OCI-LY7 (cell line): ENCODE measurements around the gene NDUFB10. TPM values are rescaled to one million over a fixed set of nuclear protein-coding genes. Genes with fewer than 3 reads are reported as not detected.
A peak's percentile ranks its signal among the peaks of the same experiment; 100 is the strongest.

ENCODE experiments used
- BruUV-seq: library from RNA; stranded (reverse); fragments of 400-500 nt; replicated peaks from 2 replicates; lab custom pipeline; 2021; lab: Mats Ljungman, UMichigan
- CTCF ChIA-PET: fragments of 300-600 bp; sonication (Branson Sonifier 250); formaldehyde crosslinking; loops from one replicate; lab custom pipeline; 2022; ENCODE audit warnings: antibody characterized with exemption; ENCODE audit not compliant: unreplicated experiment; lab: Charles Lee
- POLR2A ChIA-PET: fragments of 300-600 bp; sonication (Branson Sonifier 250); formaldehyde crosslinking; loops from one replicate; lab custom pipeline; 2022; ENCODE audit warnings: antibody characterized with exemption; lab: Charles Lee
- DNase-seq: peaks from one replicate; pipeline ENCODE4 v3.0.0-alpha.2; 2015; ENCODE audit warnings: low spot score
- H2AFZ ChIP-seq: fragments of 200-600 bp; sonication (generic), shearing (Covaris generic); 2 replicates; pipeline ENCODE4 v1.6.1; 2014; ENCODE audit warnings: mild to moderate bottlenecking, antibody characterized with exemption, low read length, moderate library complexity
- H3K27ac ChIP-seq: fragments of 200-600 bp; sonication (generic); 2 replicates; pipeline ENCODE4 v1.5.1; 2014; ENCODE audit warnings: mixed run types, low read depth, mild to moderate bottlenecking, moderate library complexity, low read length, inconsistent platforms; ENCODE audit not compliant: poor library complexity, severe bottlenecking
- H3K36me3 ChIP-seq: fragments of 200-600 bp; sonication (generic); 2 replicates; pipeline ENCODE4 v1.6.1; 2014; ENCODE audit warnings: mild to moderate bottlenecking, antibody characterized with exemption, low read length, moderate library complexity, mixed read lengths; ENCODE audit not compliant: insufficient read depth
- H3K4me1 ChIP-seq: fragments of 200-600 bp; sonication (generic); 2 replicates; pipeline ENCODE4 v1.5.1; 2014; ENCODE audit warnings: mild to moderate bottlenecking, low read length; ENCODE audit not compliant: insufficient read depth, poor library complexity, severe bottlenecking
- H3K4me2 ChIP-seq: fragments of 200-600 bp; sonication (generic); 2 replicates; pipeline ENCODE4 v1.6.1; 2014; ENCODE audit warnings: mild to moderate bottlenecking, low read length
- H3K4me3 ChIP-seq: fragments of 200-600 bp; sonication (generic); 2 replicates; pipeline ENCODE4 v1.5.1; 2014; ENCODE audit warnings: mild to moderate bottlenecking, low read depth, low read length; ENCODE audit not compliant: poor library complexity, severe bottlenecking
- H3K79me2 ChIP-seq: fragments of 200-600 bp; sonication (generic); 2 replicates; pipeline ENCODE4 v1.6.1; 2016; ENCODE audit warnings: low read depth, mild to moderate bottlenecking, low read length, moderate library complexity, mixed read lengths; ENCODE audit not compliant: insufficient read depth
- H3K9me2 ChIP-seq: fragments of 200-600 bp; sonication (generic); 2 replicates; pipeline ENCODE4 v1.6.1; 2016; ENCODE audit warnings: mild to moderate bottlenecking, low read length, mixed read lengths; ENCODE audit not compliant: insufficient read depth
- H3K9me3 ChIP-seq: fragments of 200-600 bp; sonication (generic); 2 replicates; pipeline ENCODE4 v1.6.1; 2014; ENCODE audit warnings: mild to moderate bottlenecking, mixed run types, low read length, mixed read lengths
- H4K20me1 ChIP-seq: fragments of 200-600 bp; sonication (generic); 2 replicates; pipeline ENCODE4 v1.6.1; 2014; ENCODE audit warnings: mild to moderate bottlenecking, antibody characterized with exemption, low read length, moderate library complexity, mixed read lengths; ENCODE audit not compliant: insufficient read depth
- EZH2phosphoT487 ChIP-seq: fragments of 200-600 bp; sonication (generic); IDR thresholded peaks from 2 replicates; pipeline ENCODE4 v1.6.1; 2018; ENCODE audit warnings: low read depth, borderline replicate concordance, mild to moderate bottlenecking, mixed run types, antibody characterized with exemption, low read length, moderate library complexity, mixed read lengths
- intact Hi-C: fragments of 100-400 bp; cut with micrococcal nuclease; formaldehyde crosslinking; loops from one replicate; pipeline ENCODE4 v1.10.0; 2022; ENCODE audit not compliant: unreplicated experiment
- small RNA-seq: library from RNA; depleted of rRNA; stranded (forward); fragments of <200 nt; gene quantifications from one replicate; pipeline ENCODE3, GENCODE V24; 2014
- total RNA-seq, 2 experiments: library from RNA; depleted of rRNA in 1 of 2; stranded (reverse); fragments of >200 nt in 1 of 2; shearing (Covaris generic) in 1 of 2; gene quantifications; 2 replicates each; pipeline ENCODE4 v1.2.3, GENCODE V29; 2014 to 2022
- TF ChIP-seq, protein P1 (sequence below): fragments of 200-600 bp; sonication (generic); conservative IDR thresholded peaks from 2 replicates; pipeline ENCODE4 v1.5.1; 2014; ENCODE audit warnings: mild to moderate bottlenecking, antibody characterized with exemption, low read length, moderate library complexity, mixed read lengths

Gene NDUFB10
- total RNA-seq, 2 experiments from 2014 or later = 201 to 240 TPM

DNA sequence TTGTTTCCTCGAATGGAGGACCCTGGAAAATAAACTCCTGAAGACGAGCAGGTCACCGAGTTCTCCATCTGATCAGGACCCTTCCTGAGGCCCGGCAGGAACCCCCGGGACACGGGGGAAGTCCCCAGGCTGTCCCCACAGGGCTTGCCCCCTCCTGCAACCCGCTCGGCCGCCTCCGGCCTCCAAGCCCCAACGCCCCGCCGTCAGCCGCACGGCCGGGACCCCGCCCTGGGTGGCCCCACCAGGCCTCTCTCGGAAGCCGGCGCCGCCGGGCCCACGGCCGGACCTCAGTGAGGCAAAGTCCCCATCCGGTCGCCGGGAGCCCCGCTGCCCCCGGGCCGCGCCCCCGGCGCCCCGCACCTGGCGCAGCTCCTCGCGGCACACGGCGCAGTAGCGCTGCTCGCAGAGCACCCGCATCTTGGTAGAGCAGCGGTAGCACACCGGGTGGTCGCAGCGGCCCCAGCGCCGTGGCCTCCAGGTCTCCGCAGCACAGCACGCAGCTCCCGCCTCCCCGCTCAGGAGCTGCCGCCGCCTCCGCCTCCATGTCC lies 49.9 kb downstream of the NDUFB10 start:
- Histone ChIP-seq H3K4me3 (peak overlapping the region; percentile 93), H3K9me2 (no peaks in the 10 kb centered on the region), H3K4me1 (peaks cover 32% of the 10 kb centered on the region), H3K79me2 (peaks cover 42% of the 10 kb centered on the region), H3K4me2 (peak overlapping the region; percentile 98), H3K36me3 (peaks cover 14% of the 10 kb centered on the region; the same call in 1 of the 2 replicates), H3K27ac (peak overlapping the region; percentile 62), H3K9me3 (no peaks in the 10 kb centered on the region), H4K20me1 (peaks cover 10% of the 10 kb centered on the region; the same call in 1 of the 2 replicates), H2AFZ (no peak overlapping the region)
- BruUV-seq = no TSS peak
- TF ChIP-seq, protein P1, sequence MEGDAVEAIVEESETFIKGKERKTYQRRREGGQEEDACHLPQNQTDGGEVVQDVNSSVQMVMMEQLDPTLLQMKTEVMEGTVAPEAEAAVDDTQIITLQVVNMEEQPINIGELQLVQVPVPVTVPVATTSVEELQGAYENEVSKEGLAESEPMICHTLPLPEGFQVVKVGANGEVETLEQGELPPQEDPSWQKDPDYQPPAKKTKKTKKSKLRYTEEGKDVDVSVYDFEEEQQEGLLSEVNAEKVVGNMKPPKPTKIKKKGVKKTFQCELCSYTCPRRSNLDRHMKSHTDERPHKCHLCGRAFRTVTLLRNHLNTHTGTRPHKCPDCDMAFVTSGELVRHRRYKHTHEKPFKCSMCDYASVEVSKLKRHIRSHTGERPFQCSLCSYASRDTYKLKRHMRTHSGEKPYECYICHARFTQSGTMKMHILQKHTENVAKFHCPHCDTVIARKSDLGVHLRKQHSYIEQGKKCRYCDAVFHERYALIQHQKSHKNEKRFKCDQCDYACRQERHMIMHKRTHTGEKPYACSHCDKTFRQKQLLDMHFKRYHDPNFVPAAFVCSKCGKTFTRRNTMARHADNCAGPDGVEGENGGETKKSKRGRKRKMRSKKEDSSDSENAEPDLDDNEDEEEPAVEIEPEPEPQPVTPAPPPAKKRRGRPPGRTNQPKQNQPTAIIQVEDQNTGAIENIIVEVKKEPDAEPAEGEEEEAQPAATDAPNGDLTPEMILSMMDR = no peak
- TF ChIP-seq EZH2phosphoT487 = no peak
- intact Hi-C loops = loop anchor here (2.0 kb wide), 1 partner anchor 66 kb away; the partner anchor contains the start of gene MSRB1
- DNase-seq = peak; percentile 45
- ChIA-PET POLR2A (interaction anchor here (0.9 to 1.1 kb wide), 3 partner anchors 37 to 146 kb away, joined by 3 to 4 read pairs (median 3); partner anchors contain the start of genes TBL3 and TRAF7), CTCF (no interaction called here)

DNA sequence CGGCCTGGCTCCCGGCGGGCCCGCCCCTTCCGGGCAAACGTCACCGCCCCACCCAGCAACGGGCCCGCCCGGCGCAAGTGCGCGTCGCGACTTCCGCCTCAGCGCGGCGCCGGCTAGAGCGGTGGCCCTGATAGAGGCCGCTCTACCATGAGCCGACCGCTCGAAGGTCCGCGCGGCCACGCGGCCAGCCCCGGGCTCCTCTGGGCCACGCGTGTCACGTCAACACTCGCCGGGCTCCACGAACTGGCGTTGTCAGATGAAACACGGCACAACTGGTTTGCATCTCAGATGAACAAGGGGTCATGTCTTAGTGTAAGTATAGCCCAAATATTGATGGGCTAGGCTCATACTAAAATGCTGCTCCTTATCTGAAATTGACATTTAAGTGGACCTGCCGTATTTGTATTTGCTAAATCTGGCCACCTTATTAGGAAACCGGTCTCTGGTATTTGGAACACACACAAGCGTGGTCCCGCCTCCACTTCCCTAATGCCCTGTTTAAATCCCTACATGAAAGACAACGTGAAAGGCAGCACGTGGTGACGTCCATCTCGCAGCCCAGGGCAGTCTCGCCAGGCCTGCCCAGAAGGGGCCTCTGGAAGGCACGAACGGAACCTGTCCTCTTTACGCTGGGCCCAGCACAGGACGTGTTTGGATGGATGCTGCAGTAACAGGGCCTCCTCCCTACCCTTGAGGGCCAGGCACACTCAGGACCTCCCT lies 50.6 kb downstream of the NDUFB10 start, which contains the start of gene ZNF598:
ZNF598 (minus strand) TSS at position 31 of the 720 bp plus-strand sequence.
- ChIA-PET CTCF (no interaction called here), POLR2A (no interaction called here)
- Histone ChIP-seq H3K4me3 (peak within 1 kb of the TSS; percentile 93), H3K27ac (peak within 1 kb of the TSS; percentile 66), H3K9me3 (no peaks in the 10 kb centered on the region), H2AFZ (peak within 1 kb of the TSS; percentile 80; the same call in 1 of the 2 replicates), H3K36me3 (peaks cover 13% of the 10 kb centered on the region; the same call in 1 of the 2 replicates), H3K9me2 (no peaks in the 10 kb centered on the region), H3K79me2 (peaks cover 42% of the 10 kb centered on the region), H3K4me1 (peaks cover 27% of the 10 kb centered on the region), H3K4me2 (peak within 1 kb of the TSS; percentile 100), H4K20me1 (peaks cover 10% of the 10 kb centered on the region; the same call in 1 of the 2 replicates)
- TF ChIP-seq, protein P1 = no peak
- no peak for TF ChIP-seq EZH2phosphoT487
- BruUV-seq = TSS peak; percentile 97
- peak; percentile 92 for DNase-seq
- intact Hi-C loops = loop anchor here (2.0 kb wide), 1 partner anchor 67 kb away; the partner anchor contains the start of gene MSRB1

Small RNAs within 50 kb of the gene (small RNA-seq; reads per million reads assigned to genes)
- gene AC005363.2 = not detected
- not detected for gene SNORA10
- gene SNORA64 = not detected

Other genes starting within 250 kb of the NDUFB10 start
- gene NME3, start 188.0 kb upstream of the NDUFB10 start, total RNA-seq (2014; rRNA removed; shearing (Covaris generic)) = 38.2 and 54.5 TPM in 2 replicates
- gene NME3, start 188.0 kb upstream of the NDUFB10 start, total RNA-seq (2022) = 30.6 and 34.8 TPM in 2 replicates
- 22.0 and 23.8 TPM in 2 replicates for gene EME2, start 186.7 kb upstream of the NDUFB10 start, total RNA-seq (2014; rRNA removed; shearing (Covaris generic))
- 48.5 and 51.8 TPM in 2 replicates for gene EME2, start 186.7 kb upstream of the NDUFB10 start, total RNA-seq (2022)
- 170 and 190 TPM in 2 replicates for gene MRPS34, start 186.4 kb upstream of the NDUFB10 start, total RNA-seq (2014; rRNA removed; shearing (Covaris generic))
- 176 and 196 TPM in 2 replicates for gene MRPS34, start 186.4 kb upstream of the NDUFB10 start, total RNA-seq (2022)
- gene SPSB3, start 177.0 kb upstream of the NDUFB10 start, total RNA-seq (2014; rRNA removed; shearing (Covaris generic)) = 52.4 and 53.7 TPM in 2 replicates
- gene SPSB3, start 177.0 kb upstream of the NDUFB10 start, total RNA-seq (2022) = 33.6 and 39.5 TPM in 2 replicates
- gene NUBP2, start 176.6 kb upstream of the NDUFB10 start, total RNA-seq (2014; rRNA removed; shearing (Covaris generic)) = 70.5 and 94.9 TPM in 2 replicates
- 58.2 and 62.7 TPM in 2 replicates for gene NUBP2, start 176.6 kb upstream of the NDUFB10 start, total RNA-seq (2022)
- 0.13 TPM in 1 of 2 replicates, not detected in the other for gene IGFALS, start 165.8 kb upstream of the NDUFB10 start, total RNA-seq (2014; rRNA removed; shearing (Covaris generic))
- gene IGFALS, start 165.8 kb upstream of the NDUFB10 start, total RNA-seq (2022) = 0.33 TPM in 1 of 2 replicates, not detected in the other
- 26.9 and 30.5 TPM in 2 replicates for gene HAGH, start 132.7 kb upstream of the NDUFB10 start, total RNA-seq (2014; rRNA removed; shearing (Covaris generic))
- 29.9 and 36.8 TPM in 2 replicates for gene HAGH, start 132.7 kb upstream of the NDUFB10 start, total RNA-seq (2022)
- 30.7 and 32.4 TPM in 2 replicates for gene FAHD1, start 132.3 kb upstream of the NDUFB10 start, total RNA-seq (2014; rRNA removed; shearing (Covaris generic))
- 13.7 and 15.1 TPM in 2 replicates for gene FAHD1, start 132.3 kb upstream of the NDUFB10 start, total RNA-seq (2022)
- gene MEIOB, start 87.4 kb upstream of the NDUFB10 start, total RNA-seq (2014; rRNA removed; shearing (Covaris generic)) = not detected in 2 replicates
- not detected in 2 replicates for gene MEIOB, start 87.4 kb upstream of the NDUFB10 start, total RNA-seq (2022)
- not detected in 2 replicates for gene HS3ST6, start 41.1 kb upstream of the NDUFB10 start, total RNA-seq (2014; rRNA removed; shearing (Covaris generic))
- not detected in 2 replicates for gene HS3ST6, start 41.1 kb upstream of the NDUFB10 start, total RNA-seq (2022)
- 5.2 and 9.0 TPM in 2 replicates for gene MSRB1, start 16.3 kb upstream of the NDUFB10 start, total RNA-seq (2014; rRNA removed; shearing (Covaris generic))
- gene MSRB1, start 16.3 kb upstream of the NDUFB10 start, total RNA-seq (2022) = 17.6 and 18.0 TPM in 2 replicates
- 0.35 TPM in 1 of 2 replicates, not detected in the other for gene RPL3L, start 4.8 kb upstream of the NDUFB10 start, total RNA-seq (2014; rRNA removed; shearing (Covaris generic))
- gene RPL3L, start 4.8 kb upstream of the NDUFB10 start, total RNA-seq (2022) = 0.63 and 0.72 TPM in 2 replicates
- 2,266 and 2,461 TPM in 2 replicates for gene RPS2, start 5.3 kb downstream of the NDUFB10 start, total RNA-seq (2014; rRNA removed; shearing (Covaris generic))
- gene RPS2, start 5.3 kb downstream of the NDUFB10 start, total RNA-seq (2022) = 3,120 and 3,140 TPM in 2 replicates
- gene RNF151, start 7.3 kb downstream of the NDUFB10 start, total RNA-seq (2014; rRNA removed; shearing (Covaris generic)) = not detected in 2 replicates
- gene RNF151, start 7.3 kb downstream of the NDUFB10 start, total RNA-seq (2022) = not detected in 2 replicates
- gene TBL3, start 12.5 kb downstream of the NDUFB10 start, total RNA-seq (2014; rRNA removed; shearing (Covaris generic)) = 58.5 and 67.2 TPM in 2 replicates
- 44.3 and 49.9 TPM in 2 replicates for gene TBL3, start 12.5 kb downstream of the NDUFB10 start, total RNA-seq (2022)
- 0.22 and 2.1 TPM in 2 replicates for gene NOXO1, start 21.9 kb downstream of the NDUFB10 start, total RNA-seq (2014; rRNA removed; shearing (Covaris generic))
- gene NOXO1, start 21.9 kb downstream of the NDUFB10 start, total RNA-seq (2022) = 0.30 and 0.59 TPM in 2 replicates
- gene GFER, start 24.7 kb downstream of the NDUFB10 start, total RNA-seq (2014; rRNA removed; shearing (Covaris generic)) = 25.1 and 32.3 TPM in 2 replicates
- gene GFER, start 24.7 kb downstream of the NDUFB10 start, total RNA-seq (2022) = 31.1 and 40.2 TPM in 2 replicates
- 9.0 and 11.1 TPM in 2 replicates for gene SYNGR3, start 30.4 kb downstream of the NDUFB10 start, total RNA-seq (2014; rRNA removed; shearing (Covaris generic))
- 10.3 and 12.0 TPM in 2 replicates for gene SYNGR3, start 30.4 kb downstream of the NDUFB10 start, total RNA-seq (2022)
- gene ZNF598, start 50.3 kb downstream of the NDUFB10 start, total RNA-seq (2014; rRNA removed; shearing (Covaris generic)) = 26.3 and 37.2 TPM in 2 replicates
- gene ZNF598, start 50.3 kb downstream of the NDUFB10 start, total RNA-seq (2022) = 80.4 and 83.8 TPM in 2 replicates
- gene NPW, start 60.2 kb downstream of the NDUFB10 start, total RNA-seq (2014; rRNA removed; shearing (Covaris generic)) = 0.85 and 0.88 TPM in 2 replicates
- gene NPW, start 60.2 kb downstream of the NDUFB10 start, total RNA-seq (2022) = 1.3 and 3.7 TPM in 2 replicates
- gene NHERF2, start 67.4 kb downstream of the NDUFB10 start, total RNA-seq (2014; rRNA removed; shearing (Covaris generic)) = not detected in 2 replicates
- gene NHERF2, start 67.4 kb downstream of the NDUFB10 start, total RNA-seq (2022) = 0.27 and 0.31 TPM in 2 replicates
- gene NTHL1, start 88.3 kb downstream of the NDUFB10 start, total RNA-seq (2014; rRNA removed; shearing (Covaris generic)) = 50.9 and 56.2 TPM in 2 replicates
- 44.6 and 51.5 TPM in 2 replicates for gene NTHL1, start 88.3 kb downstream of the NDUFB10 start, total RNA-seq (2022)
- 42.8 and 57.2 TPM in 2 replicates for gene TSC2, start 88.4 kb downstream of the NDUFB10 start, total RNA-seq (2014; rRNA removed; shearing (Covaris generic))
- gene TSC2, start 88.4 kb downstream of the NDUFB10 start, total RNA-seq (2022) = 152 and 160 TPM in 2 replicates
- 76.5 and 87.4 TPM in 2 replicates for gene PKD1, start 176.4 kb downstream of the NDUFB10 start, total RNA-seq (2014; rRNA removed; shearing (Covaris generic))
- 112 and 129 TPM in 2 replicates for gene PKD1, start 176.4 kb downstream of the NDUFB10 start, total RNA-seq (2022)
- gene RAB26, start 189.1 kb downstream of the NDUFB10 start, total RNA-seq (2014; rRNA removed; shearing (Covaris generic)) = 3.1 and 5.0 TPM in 2 replicates
- 7.9 and 9.5 TPM in 2 replicates for gene RAB26, start 189.1 kb downstream of the NDUFB10 start, total RNA-seq (2022)
- 50.1 and 53.6 TPM in 2 replicates for gene TRAF7, start 196.2 kb downstream of the NDUFB10 start, total RNA-seq (2014; rRNA removed; shearing (Covaris generic))
- 82.3 and 103 TPM in 2 replicates for gene TRAF7, start 196.2 kb downstream of the NDUFB10 start, total RNA-seq (2022)
- gene CASKIN1, start 237.1 kb downstream of the NDUFB10 start, total RNA-seq (2014; rRNA removed; shearing (Covaris generic)) = 0.09 TPM in 1 of 2 replicates, not detected in the other
- 0.06 and 0.13 TPM in 2 replicates for gene CASKIN1, start 237.1 kb downstream of the NDUFB10 start, total RNA-seq (2022)
- 57.1 and 65.4 TPM in 2 replicates for gene MLST8, start 245.9 kb downstream of the NDUFB10 start, total RNA-seq (2014; rRNA removed; shearing (Covaris generic))
- 68.6 and 71.3 TPM in 2 replicates for gene MLST8, start 245.9 kb downstream of the NDUFB10 start, total RNA-seq (2022)